Ascending aorta (tissue), 2 donors: ENCODE measurements around the gene DAP3. TPM values are rescaled to one million over a fixed set of nuclear protein-coding genes. Genes with fewer than 3 reads are reported as not detected.
A peak's percentile ranks its signal among the peaks of the same experiment; 100 is the strongest.
"Not testable (repeated sequence)": the region's sequence is repeated elsewhere in the genome, so short reads cannot be mapped to it uniquely, and the experiment has no call there.

Experiments
- DNase-seq, 2 donors: peaks; one replicate each; pipeline ENCODE4 v3.0.0-alpha.2; 2019; ENCODE audit warnings: low spot score in 2 of 2
- H3K27ac ChIP-seq, 2 donors: fragments of 200-600 bp; sonication (generic); one replicate each; pipeline ENCODE4 v1.5.1; 2016 to 2017; ENCODE audit warnings: mild to moderate bottlenecking in 1 of 2
- H3K27me3 ChIP-seq: fragments of 200-600 bp; sonication (generic); one replicate; pipeline ENCODE4 v1.5.1; 2017
- H3K36me3 ChIP-seq, 2 donors: fragments of 200-600 bp; sonication (generic); one replicate each; pipeline ENCODE4 v1.5.1; 2016
- H3K4me1 ChIP-seq, 2 donors: fragments of 200-600 bp; sonication (generic); one replicate each; pipeline ENCODE4 v1.5.1; 2016 to 2017; ENCODE audit warnings: mild to moderate bottlenecking in 1 of 2
- H3K4me3 ChIP-seq, 2 donors: fragments of 200-600 bp; sonication (generic); one replicate each; pipeline ENCODE4 v1.5.1; 2016 to 2017; ENCODE audit warnings: mild to moderate bottlenecking in 1 of 2
- H3K9me3 ChIP-seq, 2 donors: fragments of 200-600 bp; sonication (generic); one replicate each; pipeline ENCODE4 v1.5.1; 2016
- intact Hi-C: fragments of 100-400 bp; cut with DNase I; formaldehyde crosslinking; loops from one replicate; pipeline ENCODE4 v1.15.1; 2023
- total RNA-seq: library from RNA; depleted of rRNA; stranded (reverse); fragments of >200 nt; gene quantifications from one replicate; pipeline ENCODE4 v1.1.0, GENCODE V29; 2016
- TF ChIP-seq, protein P1 (sequence below), 3 experiments: fragments of 200-600 bp in 2 of 3; fragments of 450-650 bp in 1 of 3; sonication (generic) in 2 of 3; IDR thresholded peaks; one replicate each; pipeline ENCODE4 v1.5.1; 2016 to 2019; ENCODE audit warnings: antibody characterized with exemption in 3 of 3, mild to moderate bottlenecking in 1 of 3, moderate library complexity in 1 of 3

DAP3 gene
- total RNA-seq, 1 donor from 2014 or later, result 47.4 TPM

DNA sequence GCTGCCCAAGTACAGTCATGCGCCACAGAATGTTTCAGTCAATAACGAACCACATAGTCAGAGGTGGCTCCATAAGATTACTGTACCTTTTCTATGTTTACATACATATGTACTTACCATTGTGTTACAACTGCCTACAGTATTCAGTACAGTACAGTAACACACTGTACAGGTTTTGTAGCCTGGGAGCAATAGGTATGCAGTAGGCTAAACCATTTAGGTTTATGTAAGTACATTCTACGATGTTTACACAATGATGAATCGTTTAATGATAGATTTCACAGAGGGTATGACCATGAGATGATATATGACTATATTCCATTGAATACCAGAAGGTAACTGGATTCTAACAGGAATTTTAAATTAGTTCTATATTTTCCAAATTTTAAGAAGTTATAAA lies 10.9 kb upstream of the DAP3 start:
- no peak for DNase-seq
- H3K4me3 ChIP-seq, result no peak overlapping the region
- peaks cover 0 to 5% of the 10 kb centered on the region in 2 donors for H3K4me1 ChIP-seq
- intact Hi-C loops, result no loop called here
- H3K27ac ChIP-seq, result no peak overlapping the region
- TF ChIP-seq, protein P1, sequence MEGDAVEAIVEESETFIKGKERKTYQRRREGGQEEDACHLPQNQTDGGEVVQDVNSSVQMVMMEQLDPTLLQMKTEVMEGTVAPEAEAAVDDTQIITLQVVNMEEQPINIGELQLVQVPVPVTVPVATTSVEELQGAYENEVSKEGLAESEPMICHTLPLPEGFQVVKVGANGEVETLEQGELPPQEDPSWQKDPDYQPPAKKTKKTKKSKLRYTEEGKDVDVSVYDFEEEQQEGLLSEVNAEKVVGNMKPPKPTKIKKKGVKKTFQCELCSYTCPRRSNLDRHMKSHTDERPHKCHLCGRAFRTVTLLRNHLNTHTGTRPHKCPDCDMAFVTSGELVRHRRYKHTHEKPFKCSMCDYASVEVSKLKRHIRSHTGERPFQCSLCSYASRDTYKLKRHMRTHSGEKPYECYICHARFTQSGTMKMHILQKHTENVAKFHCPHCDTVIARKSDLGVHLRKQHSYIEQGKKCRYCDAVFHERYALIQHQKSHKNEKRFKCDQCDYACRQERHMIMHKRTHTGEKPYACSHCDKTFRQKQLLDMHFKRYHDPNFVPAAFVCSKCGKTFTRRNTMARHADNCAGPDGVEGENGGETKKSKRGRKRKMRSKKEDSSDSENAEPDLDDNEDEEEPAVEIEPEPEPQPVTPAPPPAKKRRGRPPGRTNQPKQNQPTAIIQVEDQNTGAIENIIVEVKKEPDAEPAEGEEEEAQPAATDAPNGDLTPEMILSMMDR (IDR thresholded peaks at IDR 0.05), result no peak
- H3K27me3 ChIP-seq, result no peaks in the 10 kb centered on the region
- H3K9me3 ChIP-seq, result no peaks in the 10 kb centered on the region
- H3K36me3 ChIP-seq, result peaks cover 61 to 78% of the 10 kb centered on the region in 2 donors

DNA sequence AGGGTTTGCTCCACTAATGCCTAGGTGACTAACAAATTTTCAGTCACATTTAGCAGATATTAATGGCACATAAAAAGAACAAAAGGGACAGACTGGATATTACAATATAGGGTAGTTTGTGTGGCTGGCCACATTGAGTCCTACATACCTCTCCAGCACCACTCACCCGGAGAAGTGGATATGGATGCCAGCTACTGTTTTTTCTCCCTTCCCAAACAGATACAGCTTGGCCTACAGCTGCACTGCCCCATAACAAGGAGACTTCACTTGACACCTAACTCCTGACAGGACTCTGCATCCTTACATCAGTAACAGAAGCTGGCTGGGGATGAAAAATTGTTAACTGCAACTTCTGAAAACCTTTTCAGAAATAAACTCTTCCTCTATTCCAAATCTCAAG lies 9.9 kb upstream of the DAP3 start:
- H3K4me1 ChIP-seq, H3K9me3 ChIP-seq, DNase-seq, H3K27me3 ChIP-seq, H3K4me3 ChIP-seq, intact Hi-C loops, H3K27ac ChIP-seq: not testable (repeated sequence)
- H3K36me3 ChIP-seq, result peaks cover 55 to 71% of the 10 kb centered on the region in 2 donors

DNA sequence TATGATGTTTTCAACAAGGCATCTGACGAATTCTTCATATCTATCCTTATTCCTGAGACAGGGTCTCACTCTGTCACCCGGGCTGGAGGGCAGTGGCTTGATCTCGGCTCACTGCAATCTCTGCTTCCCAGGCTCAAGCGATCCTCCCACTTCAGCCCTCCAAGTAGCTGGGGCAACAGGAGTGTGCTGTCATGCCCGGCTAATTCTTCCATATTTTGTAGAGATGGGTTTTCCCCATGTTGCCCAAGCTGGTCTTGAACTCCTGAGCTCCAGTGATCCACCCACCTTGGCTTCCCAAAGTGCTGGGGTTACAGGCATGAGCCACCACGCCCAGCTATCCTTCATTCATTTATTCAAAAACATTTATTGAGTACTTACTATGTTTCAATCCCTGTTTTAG lies 8.4 kb upstream of the DAP3 start:
- Histone ChIP-seq H3K4me3 (no peak overlapping the region), H3K9me3 (no peaks in the 10 kb centered on the region), H3K27ac (no peak overlapping the region), H3K4me1 (peaks cover 0 to 15% of the 10 kb centered on the region in 2 donors), H3K27me3 (no peaks in the 10 kb centered on the region), H3K36me3 (peaks cover 40 to 56% of the 10 kb centered on the region in 2 donors)
- intact Hi-C loops, result no loop called here
- no peak for DNase-seq
- TF ChIP-seq, protein P1 (IDR thresholded peaks at IDR 0.05), result no peak

DNA sequence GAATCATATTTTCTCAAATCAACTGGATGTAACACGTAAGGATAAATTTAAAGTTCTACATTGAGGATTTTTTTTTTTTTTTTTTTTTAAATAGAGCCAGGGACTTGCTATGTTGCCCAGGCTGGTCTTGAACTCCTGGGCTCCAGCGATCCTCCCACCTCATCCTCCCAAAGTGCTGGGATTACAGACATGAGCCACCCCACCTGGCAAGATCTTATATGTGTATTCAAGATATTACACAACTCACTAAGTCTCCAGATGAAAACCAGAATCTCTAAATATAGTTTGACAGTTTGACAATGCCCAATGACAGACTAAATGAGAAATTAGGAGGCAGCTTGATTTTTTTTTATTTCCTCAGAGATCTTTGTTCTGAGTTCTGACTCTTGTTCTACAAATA lies 7.1 kb upstream of the DAP3 start:
- no peak overlapping the region for H3K4me3 ChIP-seq
- peaks cover 27 to 43% of the 10 kb centered on the region in 2 donors for H3K36me3 ChIP-seq
- H3K27me3 ChIP-seq, result no peaks in the 10 kb centered on the region
- no peak for DNase-seq
- H3K27ac ChIP-seq, result no peak overlapping the region
- intact Hi-C loops, result no loop called here
- TF ChIP-seq, protein P1 (IDR thresholded peaks at IDR 0.05), result no peak
- no peaks in the 10 kb centered on the region for H3K9me3 ChIP-seq
- peaks cover 0 to 19% of the 10 kb centered on the region in 2 donors for H3K4me1 ChIP-seq

DNA sequence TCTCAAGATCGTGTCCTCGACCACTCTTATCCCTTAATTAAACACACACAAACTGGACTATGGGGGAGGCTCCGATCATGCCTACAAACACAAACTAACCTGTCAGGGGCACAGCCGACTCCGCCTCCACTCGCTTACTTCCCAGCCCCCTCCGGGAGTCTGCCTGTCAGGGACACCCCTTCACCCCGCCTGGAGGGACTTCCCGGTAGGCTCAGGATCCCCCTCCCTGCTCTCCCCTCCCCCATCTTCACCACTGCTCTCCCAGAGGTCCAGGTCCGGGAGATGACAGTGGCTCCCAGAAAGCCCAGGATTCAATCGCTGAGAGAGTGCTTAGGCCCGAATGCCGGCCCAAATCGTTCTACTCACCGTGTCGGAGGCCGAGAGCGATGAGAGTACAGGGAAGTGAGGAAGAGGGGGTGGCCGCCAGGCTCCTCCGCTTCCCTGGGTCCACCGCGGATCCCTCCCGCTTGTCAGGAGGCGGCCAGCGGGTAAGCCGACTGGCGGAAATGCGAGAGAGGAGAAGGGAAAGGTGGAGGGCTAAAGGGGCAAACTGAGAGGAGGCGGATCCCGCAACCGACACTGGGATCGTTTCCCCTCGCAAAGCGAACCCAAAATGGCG lies 1.1 kb upstream of the DAP3 start:
- H3K27me3 ChIP-seq, H3K9me3 ChIP-seq, H3K36me3 ChIP-seq: not testable (repeated sequence)
- peaks cover 4 to 25% of the 10 kb centered on the region in 2 donors for H3K4me1 ChIP-seq
- DNase-seq, result peak in 1 of 2 donors; percentile 65
- peak overlapping the region; percentile 95 to 98 for H3K27ac ChIP-seq
- peak overlapping the region; percentile 78 to 98 for H3K4me3 ChIP-seq
- intact Hi-C loops, result loop anchor here (2.0 kb wide), 1 partner anchor 223 kb away; the partner anchor contains the start of gene RIT1

DNA sequence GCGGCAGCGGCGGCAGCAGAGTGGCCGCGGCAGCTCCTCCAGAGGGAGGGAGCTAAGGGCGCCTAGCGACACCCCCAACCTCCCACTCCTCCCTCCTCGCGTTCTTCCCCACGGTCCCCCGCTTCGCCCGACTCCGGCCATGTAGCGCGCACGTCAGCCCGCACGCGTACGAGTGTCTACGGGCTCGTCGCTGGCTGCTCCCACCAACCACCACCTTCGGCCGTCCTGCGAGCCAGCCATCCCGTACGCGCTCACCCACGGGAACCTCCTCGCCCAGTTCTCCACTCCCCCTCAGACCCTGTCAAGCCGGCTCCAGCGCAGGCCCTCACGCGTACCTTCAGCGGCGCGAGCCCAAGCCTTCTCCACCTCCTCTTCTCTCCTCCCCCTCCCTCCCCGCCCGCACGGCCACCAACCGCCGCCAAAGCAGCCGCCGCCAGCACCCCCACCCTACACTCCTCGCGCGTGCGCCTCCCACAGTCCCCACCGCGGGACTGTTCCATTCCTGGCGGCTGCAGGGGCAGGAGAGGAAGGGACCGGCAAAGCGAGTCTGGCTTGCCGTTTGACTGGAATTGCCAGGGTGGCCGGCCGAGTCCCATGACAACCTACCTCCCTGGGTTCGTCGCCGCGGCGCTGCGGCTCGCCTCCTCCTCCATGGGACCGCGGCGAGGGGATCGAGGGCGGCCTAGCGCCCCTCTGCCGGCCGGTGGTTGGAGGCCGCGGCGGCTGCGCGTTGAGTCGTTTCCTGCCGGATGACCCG lies 389 bp upstream of the DAP3 start, which contains the start of gene YY1AP1:
YY1AP1 (minus strand) TSS at position 451 of the 757 bp plus-strand sequence. CDS start 8,338 bp downstream, outside the sequence.
- peak; percentile 56 to 94 for DNase-seq
- peak within 1 kb of the TSS; percentile 95 to 98 for H3K27ac ChIP-seq
- no peaks in the 10 kb centered on the region for H3K9me3 ChIP-seq
- intact Hi-C loops, result loop anchor here (2.0 kb wide), 1 partner anchor 222 kb away; the partner anchor contains the start of gene RIT1
- H3K4me3 ChIP-seq, result peak within 1 kb of the TSS; percentile 78 to 98
- H3K4me1 ChIP-seq, result peaks cover 4 to 25% of the 10 kb centered on the region in 2 donors
- no peaks in the 10 kb centered on the region for H3K36me3 ChIP-seq
- TF ChIP-seq, protein P1 (IDR thresholded peaks at IDR 0.05), result peak in 2 of 3 experiments; percentile 32 to 33
- no peaks in the 10 kb centered on the region for H3K27me3 ChIP-seq
